AG10803 (cell line): ENCODE data around the gene FRS2.
A peak's percentile ranks its signal among the peaks of the same experiment; 100 is the strongest.

ENCODE experiments used
- DNase-seq: peaks from one replicate; pipeline ENCODE4 v3.0.0; 2010; ENCODE audit warnings: low read depth
- H3K4me3 ChIP-seq: 2 replicates; pipeline ENCODE4 v1.5.1; 2011; ENCODE audit warnings: mild to moderate bottlenecking, low read length, control low read depth
- CTCF ChIP-seq: conservative IDR thresholded peaks from 2 replicates; pipeline ENCODE4 v1.5.1; 2011; ENCODE audit warnings: mild to moderate bottlenecking, low read length, control low read depth, inconsistent platforms

FRS2 gene

GRCh38 chr12:69527506-69528272 is 57.5 kb downstream of the FRS2 start:
- peak; percentile 68 for DNase-seq
- H3K4me3 ChIP-seq: no peak overlapping the region
- no peak for TF ChIP-seq CTCF

- DNase-seq: no peak
- TF ChIP-seq CTCF: no peak
- no peak overlapping the region for H3K4me3 ChIP-seq
Measured at GRCh38 chr12:69529021-69529420, 58.8 kb downstream of the FRS2 start.

- DNase-seq: no peak
Measured at GRCh38 chr12:69533844-69534243, 63.7 kb downstream of the FRS2 start.

GRCh38 chr12:69534389-69534822 is 64.2 kb downstream of the FRS2 start:
- peak; percentile 99 for DNase-seq
- peak overlapping the region; percentile 7; the same call in 1 of the 2 replicates for H3K4me3 ChIP-seq
- TF ChIP-seq CTCF: no peak

More at GRCh38 chr12:69533844-69534243, 63.7 kb downstream of the FRS2 start:
- no peak overlapping the region for H3K4me3 ChIP-seq
- no peak for TF ChIP-seq CTCF

- TF ChIP-seq CTCF: peak; percentile 15; the same call in 1 of the 2 replicates
- H3K4me3 ChIP-seq: no peak overlapping the region
- peak; percentile 49 for DNase-seq
Measured at GRCh38 chr12:69540987-69541386, 70.8 kb downstream of the FRS2 start.

GRCh38 chr12:69544087-69544486 is 73.9 kb downstream of the FRS2 start:
- no peak overlapping the region for H3K4me3 ChIP-seq
- no peak for TF ChIP-seq CTCF
- no peak for DNase-seq

GRCh38 chr12:69545081-69545480 is 74.9 kb downstream of the FRS2 start:
- DNase-seq: no peak
- TF ChIP-seq CTCF: no peak
- no peak overlapping the region for H3K4me3 ChIP-seq
